SU-DHL-6 (cell line): Measurements from ENCODE around the gene BRMS1.

Experiments
- H2AFZ ChIP-seq: fragments of 200-600 bp; sonication (generic); 2 replicates; pipeline ENCODE4 v1.6.1; 2014; ENCODE audit warnings: low read depth, mild to moderate bottlenecking, moderate library complexity, mixed read lengths, antibody characterized with exemption, low read length; ENCODE audit not compliant: severe bottlenecking
- H3F3A ChIP-seq: fragments of 200-600 bp; shearing (Covaris generic); 2 replicates; pipeline ENCODE4 v1.6.0; 2016; ENCODE audit warnings: antibody characterized with exemption, mild to moderate bottlenecking; ENCODE audit not compliant: insufficient read depth
- H3K27ac ChIP-seq: fragments of 200-600 bp; sonication (generic); 2 replicates; pipeline ENCODE4 v1.5.1; 2016; ENCODE audit warnings: low read depth, mild to moderate bottlenecking, low read length, moderate library complexity, mixed read lengths
- H3K27me3 ChIP-seq: fragments of 200-600 bp; sonication (generic), shearing (Covaris generic); 2 replicates; pipeline ENCODE4 v1.6.0; 2014; ENCODE audit warnings: mild to moderate bottlenecking, low read length
- H3K36me3 ChIP-seq: fragments of 200-600 bp; sonication (generic); 2 replicates; pipeline ENCODE4 v1.6.1; 2014; ENCODE audit warnings: mild to moderate bottlenecking, low read length, mixed read lengths
- H3K4me2 ChIP-seq: fragments of 300-600, 200-600 bp; shearing (Covaris generic), sonication (generic); 2 replicates; pipeline ENCODE4 v1.6.0; 2014; ENCODE audit warnings: low read length, low read depth, mild to moderate bottlenecking; ENCODE audit not compliant: poor library complexity, severe bottlenecking
- H3K4me3 ChIP-seq: fragments of 200-600 bp; sonication (generic); 2 replicates; pipeline ENCODE4 v1.5.1; 2014; ENCODE audit warnings: antibody characterized with exemption, low read length, mild to moderate bottlenecking, mixed read lengths; ENCODE audit not compliant: insufficient read depth, poor library complexity, severe bottlenecking
- H3K79me2 ChIP-seq: fragments of 200-600 bp; sonication (generic); 2 replicates; pipeline ENCODE4 v1.6.1; 2014; ENCODE audit warnings: mild to moderate bottlenecking, low read length, moderate library complexity; ENCODE audit not compliant: insufficient read depth
- H3K9ac ChIP-seq: fragments of 200-600 bp; sonication (generic); 2 replicates; pipeline ENCODE4 v1.7.0; 2014; ENCODE audit warnings: mild to moderate bottlenecking, low read length
- H3K9me2 ChIP-seq: fragments of 200-600 bp; sonication (generic); replicated peaks from 2 replicates; pipeline ENCODE4 v1.6.1; 2014; ENCODE audit warnings: low read length; ENCODE audit not compliant: insufficient read depth
- H3K9me3 ChIP-seq: fragments of 200-600 bp; sonication (generic); 2 replicates; pipeline ENCODE4 v1.6.1; 2014; ENCODE audit warnings: low read length, mixed read lengths; ENCODE audit not compliant: insufficient read depth
- H4K20me1 ChIP-seq: fragments of 200-600 bp; sonication (generic); 2 replicates; pipeline ENCODE4 v1.6.1; 2014; ENCODE audit warnings: low read depth, mild to moderate bottlenecking, antibody characterized with exemption, low read length, moderate library complexity, mixed read lengths
- EZH2phosphoT487 ChIP-seq: fragments of 200-600 bp; sonication (generic), shearing (Covaris generic); conservative IDR thresholded peaks from 2 replicates; pipeline ENCODE4 v1.6.1; 2018; ENCODE audit warnings: mild to moderate bottlenecking, antibody characterized with exemption, low read length, moderate library complexity, mixed read lengths
- TF ChIP-seq, protein P1 (sequence below): fragments of 200-600 bp; sonication (generic); IDR thresholded peaks from one replicate; pipeline ENCODE4 v1.5.1; 2017; ENCODE audit warnings: antibody characterized with exemption, mild to moderate bottlenecking, low read length, moderate library complexity; ENCODE audit not compliant: insufficient read depth, poor library complexity, severe bottlenecking

Gene BRMS1

GRCh38 chr11:66365711-66366619, 21.1 kb upstream of the BRMS1 start:
- H3K9me3 ChIP-seq, result no peaks in the 10 kb centered on the region
- TF ChIP-seq EZH2phosphoT487, result no peak
- TF ChIP-seq, protein P1, sequence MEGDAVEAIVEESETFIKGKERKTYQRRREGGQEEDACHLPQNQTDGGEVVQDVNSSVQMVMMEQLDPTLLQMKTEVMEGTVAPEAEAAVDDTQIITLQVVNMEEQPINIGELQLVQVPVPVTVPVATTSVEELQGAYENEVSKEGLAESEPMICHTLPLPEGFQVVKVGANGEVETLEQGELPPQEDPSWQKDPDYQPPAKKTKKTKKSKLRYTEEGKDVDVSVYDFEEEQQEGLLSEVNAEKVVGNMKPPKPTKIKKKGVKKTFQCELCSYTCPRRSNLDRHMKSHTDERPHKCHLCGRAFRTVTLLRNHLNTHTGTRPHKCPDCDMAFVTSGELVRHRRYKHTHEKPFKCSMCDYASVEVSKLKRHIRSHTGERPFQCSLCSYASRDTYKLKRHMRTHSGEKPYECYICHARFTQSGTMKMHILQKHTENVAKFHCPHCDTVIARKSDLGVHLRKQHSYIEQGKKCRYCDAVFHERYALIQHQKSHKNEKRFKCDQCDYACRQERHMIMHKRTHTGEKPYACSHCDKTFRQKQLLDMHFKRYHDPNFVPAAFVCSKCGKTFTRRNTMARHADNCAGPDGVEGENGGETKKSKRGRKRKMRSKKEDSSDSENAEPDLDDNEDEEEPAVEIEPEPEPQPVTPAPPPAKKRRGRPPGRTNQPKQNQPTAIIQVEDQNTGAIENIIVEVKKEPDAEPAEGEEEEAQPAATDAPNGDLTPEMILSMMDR, result no peak
- no peak overlapping the region for H3K4me2 ChIP-seq
- H3K9ac ChIP-seq, result no peak overlapping the region
- H3K27me3 ChIP-seq, result no peaks in the 10 kb centered on the region
- H2AFZ ChIP-seq, result no peak overlapping the region
- no peaks in the 10 kb centered on the region for H3F3A ChIP-seq
- no peaks in the 10 kb centered on the region for H3K9me2 ChIP-seq
- H3K79me2 ChIP-seq, result no peaks in the 10 kb centered on the region
- H3K36me3 ChIP-seq, result no peaks in the 10 kb centered on the region
- no peak overlapping the region for H3K27ac ChIP-seq
- H3K4me3 ChIP-seq, result no peak overlapping the region
- H4K20me1 ChIP-seq, result no peaks in the 10 kb centered on the region

- H3F3A ChIP-seq, result no peaks in the 10 kb centered on the region
- no peaks in the 10 kb centered on the region for H3K9me2 ChIP-seq
- no peak overlapping the region for H3K4me3 ChIP-seq
- no peak overlapping the region for H3K9ac ChIP-seq
- H3K9me3 ChIP-seq, result no peaks in the 10 kb centered on the region
- H3K36me3 ChIP-seq, result no peaks in the 10 kb centered on the region
- no peaks in the 10 kb centered on the region for H4K20me1 ChIP-seq
- TF ChIP-seq, protein P1, result no peak
- H3K27ac ChIP-seq, result no peak overlapping the region
- H2AFZ ChIP-seq, result no peak overlapping the region
- H3K4me2 ChIP-seq, result no peak overlapping the region
- H3K27me3 ChIP-seq, result no peaks in the 10 kb centered on the region
- H3K79me2 ChIP-seq, result no peaks in the 10 kb centered on the region
Observed at GRCh38 chr11:66365166-66365565, 20.3 kb upstream of the BRMS1 start.

DNA sequence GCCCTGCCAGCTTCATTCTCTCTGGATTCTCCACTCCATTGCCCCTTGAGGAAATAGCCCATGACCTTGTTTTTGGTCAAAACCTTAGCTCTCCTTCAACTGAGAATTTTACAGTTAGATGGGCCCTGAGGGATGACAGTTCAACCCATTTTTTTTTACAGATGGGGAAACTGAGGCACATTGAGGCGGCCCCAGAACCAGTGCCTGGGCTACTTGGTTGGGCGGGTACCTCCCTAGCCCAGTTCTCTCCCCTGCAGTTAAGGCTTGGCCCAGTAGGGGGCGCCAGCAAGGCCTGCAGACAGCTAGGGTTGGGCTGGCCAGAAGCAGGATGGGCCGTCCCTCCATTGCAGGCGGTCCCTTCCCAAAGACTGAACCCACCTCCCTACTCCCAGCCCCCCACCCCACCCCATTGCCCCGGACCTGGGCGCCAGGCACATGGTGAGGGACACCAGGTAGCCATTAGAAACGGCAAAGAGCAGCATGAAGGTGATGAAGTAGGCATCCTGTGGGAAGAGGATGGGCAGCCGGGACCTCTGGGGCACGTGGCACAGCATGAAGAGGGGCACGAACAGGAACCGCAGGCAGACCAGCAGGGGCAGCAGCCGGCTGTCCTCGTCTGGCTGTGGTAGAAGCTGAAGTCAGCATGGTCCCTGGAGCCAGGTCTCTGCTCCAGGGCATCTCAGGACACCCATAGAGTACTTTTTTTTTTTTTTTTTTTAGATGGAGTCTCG, 19.1 kb upstream of the BRMS1 start:
- Histone ChIP-seq H4K20me1 (no peaks in the 10 kb centered on the region), H3K36me3 (no peaks in the 10 kb centered on the region), H3K9me2 (no peaks in the 10 kb centered on the region), H3F3A (no peaks in the 10 kb centered on the region), H3K4me3 (no peak overlapping the region), H3K27me3 (no peaks in the 10 kb centered on the region), H3K4me2 (no peak overlapping the region), H3K9ac (no peak overlapping the region), H3K9me3 (no peaks in the 10 kb centered on the region), H3K27ac (no peak overlapping the region), H3K79me2 (no peaks in the 10 kb centered on the region), H2AFZ (no peak overlapping the region)
- TF ChIP-seq, protein P1, result peak; percentile 96
- no peak for TF ChIP-seq EZH2phosphoT487
